GM23338 (cell line): ENCODE measurements around the gene KLC3.

Experiments
- CREB1 ChIP-seq: fragments of 250-450 bp; sonication (Bioruptor Pico); IDR thresholded peaks from 2 replicates; pipeline ENCODE4 v1.5.0; 2020; ENCODE audit warnings: low read depth, mild to moderate bottlenecking, moderate library complexity
- ETS1 ChIP-seq: IDR thresholded peaks from 2 replicates; pipeline ENCODE4 v1.6.1; 2016; ENCODE audit warnings: antibody characterized with exemption
- EZH2 ChIP-seq: fragments of 200-600 bp; sonication (generic); IDR thresholded peaks from one replicate; pipeline ENCODE4 v1.8.0; 2017; ENCODE audit warnings: antibody characterized with exemption, mild to moderate bottlenecking, low read depth; ENCODE audit not compliant: unreplicated experiment
- EZH2phosphoT487 ChIP-seq: fragments of 200-600 bp; sonication (generic); IDR thresholded peaks from one replicate; pipeline ENCODE4 v1.8.1; 2018; ENCODE audit warnings: antibody characterized with exemption; ENCODE audit not compliant: unreplicated experiment
- JUNB ChIP-seq: IDR thresholded peaks from one replicate; pipeline ENCODE4 v1.6.1; 2016; ENCODE audit warnings: antibody characterized with exemption; ENCODE audit not compliant: unreplicated experiment
- POLR2AphosphoS5 ChIP-seq: IDR thresholded peaks from 2 replicates; pipeline ENCODE4 v1.6.1; 2016; ENCODE audit warnings: antibody characterized with exemption, low read depth
- ZNF114 ChIP-seq: fragments of 250-450 bp; sonication (Bioruptor Pico); IDR thresholded peaks from 2 replicates; pipeline ENCODE4 v1.5.0; 2020; ENCODE audit warnings: mild to moderate bottlenecking, moderate library complexity
- TF ChIP-seq, protein P1 (sequence below), 2 experiments: fragments of 200-600 bp in 1 of 2; sonication (generic) in 1 of 2; conservative IDR thresholded peaks; 2 replicates each; pipeline versions ENCODE4 v1.5.1 to v1.6.1; 2016 to 2017; ENCODE audit warnings: antibody characterized with exemption in 2 of 2, low read depth in 2 of 2, mild to moderate bottlenecking in 2 of 2, moderate library complexity in 1 of 2
- TF ChIP-seq, protein P2 (sequence below): IDR thresholded peaks from one replicate; pipeline ENCODE4 v1.6.1; 2018; ENCODE audit warnings: antibody characterized with exemption; ENCODE audit not compliant: unreplicated experiment

GRCh38 chr19:45327404-45328143, 13.0 kb upstream of the KLC3 start:
- TF ChIP-seq, protein P1, sequence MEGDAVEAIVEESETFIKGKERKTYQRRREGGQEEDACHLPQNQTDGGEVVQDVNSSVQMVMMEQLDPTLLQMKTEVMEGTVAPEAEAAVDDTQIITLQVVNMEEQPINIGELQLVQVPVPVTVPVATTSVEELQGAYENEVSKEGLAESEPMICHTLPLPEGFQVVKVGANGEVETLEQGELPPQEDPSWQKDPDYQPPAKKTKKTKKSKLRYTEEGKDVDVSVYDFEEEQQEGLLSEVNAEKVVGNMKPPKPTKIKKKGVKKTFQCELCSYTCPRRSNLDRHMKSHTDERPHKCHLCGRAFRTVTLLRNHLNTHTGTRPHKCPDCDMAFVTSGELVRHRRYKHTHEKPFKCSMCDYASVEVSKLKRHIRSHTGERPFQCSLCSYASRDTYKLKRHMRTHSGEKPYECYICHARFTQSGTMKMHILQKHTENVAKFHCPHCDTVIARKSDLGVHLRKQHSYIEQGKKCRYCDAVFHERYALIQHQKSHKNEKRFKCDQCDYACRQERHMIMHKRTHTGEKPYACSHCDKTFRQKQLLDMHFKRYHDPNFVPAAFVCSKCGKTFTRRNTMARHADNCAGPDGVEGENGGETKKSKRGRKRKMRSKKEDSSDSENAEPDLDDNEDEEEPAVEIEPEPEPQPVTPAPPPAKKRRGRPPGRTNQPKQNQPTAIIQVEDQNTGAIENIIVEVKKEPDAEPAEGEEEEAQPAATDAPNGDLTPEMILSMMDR (conservative IDR thresholded peaks at IDR 0.05; ENCODE audit: low read depth in 2 of 2) = no peak
- TF ChIP-seq, protein P2, sequence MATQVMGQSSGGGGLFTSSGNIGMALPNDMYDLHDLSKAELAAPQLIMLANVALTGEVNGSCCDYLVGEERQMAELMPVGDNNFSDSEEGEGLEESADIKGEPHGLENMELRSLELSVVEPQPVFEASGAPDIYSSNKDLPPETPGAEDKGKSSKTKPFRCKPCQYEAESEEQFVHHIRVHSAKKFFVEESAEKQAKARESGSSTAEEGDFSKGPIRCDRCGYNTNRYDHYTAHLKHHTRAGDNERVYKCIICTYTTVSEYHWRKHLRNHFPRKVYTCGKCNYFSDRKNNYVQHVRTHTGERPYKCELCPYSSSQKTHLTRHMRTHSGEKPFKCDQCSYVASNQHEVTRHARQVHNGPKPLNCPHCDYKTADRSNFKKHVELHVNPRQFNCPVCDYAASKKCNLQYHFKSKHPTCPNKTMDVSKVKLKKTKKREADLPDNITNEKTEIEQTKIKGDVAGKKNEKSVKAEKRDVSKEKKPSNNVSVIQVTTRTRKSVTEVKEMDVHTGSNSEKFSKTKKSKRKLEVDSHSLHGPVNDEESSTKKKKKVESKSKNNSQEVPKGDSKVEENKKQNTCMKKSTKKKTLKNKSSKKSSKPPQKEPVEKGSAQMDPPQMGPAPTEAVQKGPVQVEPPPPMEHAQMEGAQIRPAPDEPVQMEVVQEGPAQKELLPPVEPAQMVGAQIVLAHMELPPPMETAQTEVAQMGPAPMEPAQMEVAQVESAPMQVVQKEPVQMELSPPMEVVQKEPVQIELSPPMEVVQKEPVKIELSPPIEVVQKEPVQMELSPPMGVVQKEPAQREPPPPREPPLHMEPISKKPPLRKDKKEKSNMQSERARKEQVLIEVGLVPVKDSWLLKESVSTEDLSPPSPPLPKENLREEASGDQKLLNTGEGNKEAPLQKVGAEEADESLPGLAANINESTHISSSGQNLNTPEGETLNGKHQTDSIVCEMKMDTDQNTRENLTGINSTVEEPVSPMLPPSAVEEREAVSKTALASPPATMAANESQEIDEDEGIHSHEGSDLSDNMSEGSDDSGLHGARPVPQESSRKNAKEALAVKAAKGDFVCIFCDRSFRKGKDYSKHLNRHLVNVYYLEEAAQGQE = no peak
- TF ChIP-seq JUNB (no peak), EZH2 (no peak), POLR2AphosphoS5 (no peak), CREB1 (CRISPR knock-in tag) (no peak), EZH2phosphoT487 (no peak), ETS1 (no peak), ZNF114 (CRISPR knock-in tag) (no peak)
